ENCODE data around the gene PTH1R.

The PTH1R gene

GRCh38 chr3:46925585-46925934, 48.0 kb downstream of the PTH1R start:
- peaks cover 9% of the 10 kb centered on the region; the same call in 1 of the 2 replicates for H3K4me1 ChIP-seq (ENCODE audit: insufficient read depth, low read length)

DNA sequence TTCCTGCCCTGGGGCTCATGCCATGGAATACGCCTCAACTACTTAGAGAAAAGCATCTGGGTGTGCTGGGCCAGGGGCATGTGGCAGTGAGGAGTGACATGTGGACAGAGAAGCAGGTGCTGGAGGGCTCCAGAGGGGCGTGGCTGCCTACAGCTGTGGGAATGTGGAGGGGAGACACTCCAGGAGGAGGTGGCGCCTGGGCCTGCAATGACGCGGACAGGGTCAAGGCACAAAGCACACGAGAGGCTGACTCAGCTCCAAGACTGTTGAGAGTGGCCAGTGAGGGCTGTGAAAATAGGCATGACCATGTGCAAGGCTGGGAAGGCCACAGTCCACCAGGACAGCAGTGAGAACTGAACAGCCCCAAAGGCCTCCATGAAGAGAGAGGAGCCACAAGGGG, 48.5 kb downstream of the PTH1R start:
- H3K4me3 ChIP-seq (ENCODE audit: low read depth in 1 of 2, low read length in 2 of 2) = no peak overlapping the region
- H3K27ac ChIP-seq (ENCODE audit: low read length) = 0 out of 2 replicates have a peak overlapping the region, but pooled peaks have one; percentile 9
- no peaks in the 10 kb centered on the region for H3K9me3 ChIP-seq (ENCODE audit: insufficient read depth, low read length, severe bottlenecking)
- no peak overlapping the region for H3K9ac ChIP-seq (ENCODE audit: low read depth, low read length)
- no peak overlapping the region for H2AFZ ChIP-seq (ENCODE audit: low read depth, low read length)
- no peak for ATAC-seq (ENCODE audit: insufficient read depth, low read depth)
- H3K4me2 ChIP-seq (ENCODE audit: insufficient read depth, low read length) = no peak overlapping the region
- peaks cover 9% of the 10 kb centered on the region; the same call in 1 of the 2 replicates for H3K4me1 ChIP-seq (ENCODE audit: insufficient read depth, low read length)
- no peaks in the 10 kb centered on the region for H3K27me3 ChIP-seq (ENCODE audit: insufficient read depth, low read length, poor library complexity)
- peaks cover 90% of the 10 kb centered on the region for H3K36me3 ChIP-seq (ENCODE audit: insufficient read depth, low read length)
- H3K79me2 ChIP-seq (ENCODE audit: insufficient read depth, low read length) = peaks cover 60% of the 10 kb centered on the region
- H4K20me1 ChIP-seq (ENCODE audit: insufficient read depth, low read length) = peaks cover 79% of the 10 kb centered on the region
- no peak for TF ChIP-seq CTCF (IDR thresholded peaks at IDR 0.05; ENCODE audit: borderline replicate concordance, extremely low read depth, low read length, poor library complexity, severe bottlenecking)
- TF ChIP-seq EZH2 (IDR thresholded peaks at IDR 0.05; ENCODE audit: borderline replicate concordance, low read depth, low read length, severe bottlenecking) = no peak
- no peak for DNase-seq

More at GRCh38 chr3:46925585-46925934, 48.0 kb downstream of the PTH1R start:
- no peak overlapping the region for H3K4me3 ChIP-seq (ENCODE audit: low read depth in 1 of 2, low read length in 2 of 2)
- DNase-seq (no peak), ATAC-seq (ENCODE audit: insufficient read depth, low read depth) (no peak)
- H3K9me3 ChIP-seq (ENCODE audit: insufficient read depth, low read length, severe bottlenecking) = no peaks in the 10 kb centered on the region
- no peak for TF ChIP-seq EZH2 (IDR thresholded peaks at IDR 0.05; ENCODE audit: borderline replicate concordance, low read depth, low read length, severe bottlenecking)
- no peak for TF ChIP-seq CTCF (IDR thresholded peaks at IDR 0.05; ENCODE audit: borderline replicate concordance, extremely low read depth, low read length, poor library complexity, severe bottlenecking)
- H2AFZ ChIP-seq (ENCODE audit: low read depth, low read length) = no peak overlapping the region
- peaks cover 56% of the 10 kb centered on the region for H3K79me2 ChIP-seq (ENCODE audit: insufficient read depth, low read length)
- H3K27me3 ChIP-seq (ENCODE audit: insufficient read depth, low read length, poor library complexity) = no peaks in the 10 kb centered on the region
- peaks cover 90% of the 10 kb centered on the region for H3K36me3 ChIP-seq (ENCODE audit: insufficient read depth, low read length)
- H4K20me1 ChIP-seq (ENCODE audit: insufficient read depth, low read length) = peaks cover 74% of the 10 kb centered on the region
- no peak overlapping the region for H3K4me2 ChIP-seq (ENCODE audit: insufficient read depth, low read length)
- no peak overlapping the region for H3K9ac ChIP-seq (ENCODE audit: low read depth, low read length)
- no peak overlapping the region for H3K27ac ChIP-seq (ENCODE audit: low read length)

- peaks cover 90% of the 10 kb centered on the region for H3K36me3 ChIP-seq (ENCODE audit: insufficient read depth, low read length)
- peak overlapping the region; percentile 9 for H3K27ac ChIP-seq (ENCODE audit: low read length)
- H3K4me2 ChIP-seq (ENCODE audit: insufficient read depth, low read length) = no peak overlapping the region
- no peaks in the 10 kb centered on the region for H3K27me3 ChIP-seq (ENCODE audit: insufficient read depth, low read length, poor library complexity)
- no peaks in the 10 kb centered on the region for H3K9me3 ChIP-seq (ENCODE audit: insufficient read depth, low read length, severe bottlenecking)
- H3K4me3 ChIP-seq (ENCODE audit: low read depth in 1 of 2, low read length in 2 of 2) = no peak overlapping the region
- no peak for DNase-seq
- H2AFZ ChIP-seq (ENCODE audit: low read depth, low read length) = no peak overlapping the region
- no peak for ATAC-seq (ENCODE audit: insufficient read depth, low read depth)
- H3K79me2 ChIP-seq (ENCODE audit: insufficient read depth, low read length) = peaks cover 64% of the 10 kb centered on the region
- H3K9ac ChIP-seq (ENCODE audit: low read depth, low read length) = no peak overlapping the region
- no peak for TF ChIP-seq EZH2 (IDR thresholded peaks at IDR 0.05; ENCODE audit: borderline replicate concordance, low read depth, low read length, severe bottlenecking)
- TF ChIP-seq CTCF (IDR thresholded peaks at IDR 0.05; ENCODE audit: borderline replicate concordance, extremely low read depth, low read length, poor library complexity, severe bottlenecking) = no peak
- peaks cover 9% of the 10 kb centered on the region; the same call in 1 of the 2 replicates for H3K4me1 ChIP-seq (ENCODE audit: insufficient read depth, low read length)
- peaks cover 83% of the 10 kb centered on the region for H4K20me1 ChIP-seq (ENCODE audit: insufficient read depth, low read length)
Observed at GRCh38 chr3:46926447-46926846, 48.9 kb downstream of the PTH1R start.
